GM21825 (cell line): ENCODE data around the gene ROBO3.

Experiments used
- ATAC-seq: cut with Tn5 transposase; IDR thresholded peaks from one replicate; pipeline ENCODE4 v1.9.1; 2021; ENCODE audit warnings: mild to moderate bottlenecking, moderate library complexity; ENCODE audit not compliant: unreplicated experiment

Gene ROBO3

DNA sequence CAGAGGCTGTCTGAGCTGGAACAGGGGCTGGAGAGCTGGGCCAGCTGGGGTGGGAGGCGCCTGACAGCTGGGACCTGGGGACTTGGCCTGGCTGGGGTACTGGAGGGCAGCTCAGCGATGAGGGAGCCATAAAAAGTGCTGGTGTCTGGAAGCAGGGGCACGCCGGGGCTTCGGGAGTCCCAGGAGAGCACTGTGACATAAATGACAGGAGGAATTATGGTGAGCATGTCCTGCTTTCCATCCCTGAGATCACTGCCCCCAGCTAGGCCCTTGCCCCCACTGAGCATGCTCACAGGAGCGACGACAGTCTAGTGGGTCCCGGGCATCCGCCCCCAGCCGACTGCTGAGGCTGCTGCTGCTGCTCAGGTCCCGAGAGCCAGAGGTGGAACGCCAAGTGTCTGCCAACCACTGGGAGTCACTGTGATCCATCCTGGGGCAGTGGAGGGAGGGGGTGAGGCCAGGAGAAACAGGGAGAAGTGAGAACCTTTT, 26.2 kb downstream of the ROBO3 start:
- ATAC-seq = no peak

DNA sequence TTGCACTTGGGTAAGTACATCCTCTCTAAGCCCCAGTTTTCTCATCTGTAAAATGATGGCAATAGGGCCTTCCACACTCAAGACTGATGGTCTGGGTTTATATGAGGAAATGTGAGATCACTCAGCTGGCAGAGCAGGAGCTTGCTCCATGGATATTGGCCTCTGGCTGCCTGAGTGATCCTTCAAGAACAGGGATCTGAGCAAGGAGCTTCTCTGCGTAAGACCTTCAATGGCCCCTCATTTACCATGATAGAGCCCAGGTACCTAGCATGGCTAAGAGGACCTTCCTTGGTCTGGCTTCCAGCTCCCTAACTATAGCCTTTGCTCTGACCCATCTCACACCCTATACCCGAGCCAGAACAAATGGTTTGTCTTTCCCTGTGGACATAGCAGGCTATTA, 26.9 kb downstream of the ROBO3 start:
- no peak for ATAC-seq

DNA sequence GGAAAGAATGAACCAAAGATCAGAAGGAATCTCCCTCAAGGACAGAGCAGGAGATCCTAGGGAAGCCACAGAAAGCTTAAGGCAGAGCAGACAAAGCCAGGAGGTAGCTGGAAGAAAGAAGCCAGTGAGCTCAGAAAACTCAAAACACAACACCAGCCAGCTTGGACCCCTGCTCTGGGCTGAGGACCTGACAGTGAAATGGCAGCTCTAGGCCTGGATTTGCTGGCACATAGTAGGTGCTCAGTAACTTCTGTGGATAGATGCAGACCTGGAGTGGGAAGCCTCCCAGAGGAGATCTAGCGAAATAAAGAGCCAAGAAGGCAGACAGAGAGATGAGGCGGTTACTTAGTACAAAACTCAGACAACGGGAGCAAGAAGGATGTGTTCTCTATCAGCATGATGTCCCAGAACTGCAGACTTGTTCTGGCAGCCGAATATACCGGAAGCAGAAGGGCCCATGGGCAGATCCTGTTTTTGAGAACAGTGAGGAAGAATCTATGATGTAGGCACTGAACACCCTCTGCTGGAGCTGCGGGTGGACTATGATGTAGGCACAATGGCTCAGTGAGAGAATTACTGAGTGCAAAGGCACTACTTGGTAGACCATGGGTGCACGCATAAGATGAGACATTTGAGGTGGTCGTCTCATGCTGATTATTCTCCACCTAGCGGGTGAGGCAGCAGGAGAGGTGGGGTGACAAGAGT, 27.7 kb downstream of the ROBO3 start:
- no peak for ATAC-seq

DNA sequence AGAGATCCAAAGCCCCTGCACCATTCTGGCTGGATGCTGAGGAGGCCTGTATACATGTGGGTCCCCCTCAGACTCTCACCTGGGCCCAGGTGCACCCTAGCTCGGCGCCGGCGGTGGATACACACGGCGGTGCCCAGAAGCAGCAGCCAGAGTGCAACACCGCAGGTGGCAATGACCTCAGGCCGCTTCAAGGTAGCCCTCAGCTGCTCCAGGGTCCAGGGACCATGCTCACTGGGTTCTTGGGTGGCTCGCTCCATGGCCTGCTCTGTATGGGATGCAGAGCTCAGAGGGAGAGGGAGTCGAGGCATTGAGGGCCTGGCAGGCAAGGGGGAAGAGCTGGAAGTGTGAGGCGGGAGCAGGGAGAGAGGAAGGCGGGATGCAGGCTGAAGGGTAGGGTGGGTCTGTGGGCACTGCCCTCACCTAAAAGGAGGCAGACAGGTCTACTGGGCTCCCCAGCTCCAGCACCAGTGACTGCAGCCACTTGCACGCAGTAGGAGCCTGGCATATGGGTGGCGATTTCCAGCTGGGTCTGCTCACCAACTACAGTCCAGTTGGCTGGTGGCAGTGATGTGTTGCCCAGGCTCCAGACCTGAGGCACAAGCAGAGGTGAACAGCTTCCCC, 28.7 kb downstream of the ROBO3 start:
- no peak for ATAC-seq

DNA sequence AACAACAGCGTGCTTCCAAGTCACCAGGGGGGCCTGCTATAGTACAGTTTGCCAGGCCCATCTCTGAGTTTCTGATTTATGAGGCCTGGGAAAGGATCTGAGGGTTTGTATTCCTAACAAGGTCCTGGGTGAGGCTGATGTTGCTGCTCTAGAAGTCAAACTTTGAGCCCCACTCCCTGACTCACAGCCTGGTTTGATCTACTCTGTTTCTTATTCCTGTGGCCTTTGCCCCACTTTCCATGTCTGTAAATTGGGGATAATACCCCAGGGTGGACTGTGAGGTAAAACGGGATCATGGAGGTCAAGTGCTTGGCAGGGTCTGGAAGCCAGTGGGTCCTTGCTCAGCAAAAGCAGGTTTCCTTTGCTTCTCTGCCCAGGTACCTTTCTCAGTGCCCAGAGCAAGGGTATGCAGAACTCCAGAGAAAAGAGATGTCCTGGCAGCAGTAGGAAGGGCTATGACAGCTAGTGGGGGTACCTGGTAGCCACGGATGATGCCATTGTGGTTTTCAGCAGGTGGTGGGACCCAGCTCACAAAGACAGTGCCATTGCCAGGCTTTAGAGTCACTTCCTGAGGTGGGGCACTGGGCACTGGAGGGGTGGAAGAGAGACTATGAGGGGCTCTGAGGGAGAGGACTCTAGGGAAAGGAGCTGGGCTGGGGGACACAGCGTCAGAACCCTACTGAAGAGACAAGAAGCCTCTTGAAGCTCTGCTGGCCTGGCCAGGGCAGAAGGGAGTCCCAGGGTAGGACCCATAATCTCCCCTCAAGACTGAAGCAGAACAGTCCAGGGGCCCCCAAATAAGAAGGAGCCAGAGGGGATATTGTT, 29.6 kb downstream of the ROBO3 start:
- ATAC-seq = no peak

DNA sequence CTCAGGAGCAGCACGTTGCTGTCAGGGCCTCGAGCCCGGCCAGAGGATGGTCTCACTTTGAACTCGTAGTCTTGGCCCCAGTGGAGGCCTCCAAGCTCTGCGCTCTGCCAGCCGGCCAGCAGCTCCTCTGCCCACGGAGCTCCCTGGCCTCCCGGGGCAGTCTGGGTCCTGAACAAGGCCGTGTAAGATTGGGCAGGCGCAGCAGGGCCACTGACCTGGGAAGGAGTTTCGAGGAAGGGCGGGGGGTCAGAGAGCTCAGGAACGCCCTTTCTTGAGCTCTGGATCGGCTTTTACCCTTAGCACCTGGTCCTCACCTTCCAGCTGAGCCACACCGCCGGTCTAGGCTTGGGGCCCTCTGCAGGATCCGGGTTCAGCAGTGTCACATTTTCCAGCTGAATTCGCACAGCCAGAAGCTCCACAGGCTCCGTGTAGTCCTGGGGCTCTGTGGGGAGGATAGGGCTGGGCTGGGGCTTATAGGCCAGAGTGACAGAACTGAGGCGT, 30.3 kb downstream of the ROBO3 start:
- ATAC-seq = no peak

DNA sequence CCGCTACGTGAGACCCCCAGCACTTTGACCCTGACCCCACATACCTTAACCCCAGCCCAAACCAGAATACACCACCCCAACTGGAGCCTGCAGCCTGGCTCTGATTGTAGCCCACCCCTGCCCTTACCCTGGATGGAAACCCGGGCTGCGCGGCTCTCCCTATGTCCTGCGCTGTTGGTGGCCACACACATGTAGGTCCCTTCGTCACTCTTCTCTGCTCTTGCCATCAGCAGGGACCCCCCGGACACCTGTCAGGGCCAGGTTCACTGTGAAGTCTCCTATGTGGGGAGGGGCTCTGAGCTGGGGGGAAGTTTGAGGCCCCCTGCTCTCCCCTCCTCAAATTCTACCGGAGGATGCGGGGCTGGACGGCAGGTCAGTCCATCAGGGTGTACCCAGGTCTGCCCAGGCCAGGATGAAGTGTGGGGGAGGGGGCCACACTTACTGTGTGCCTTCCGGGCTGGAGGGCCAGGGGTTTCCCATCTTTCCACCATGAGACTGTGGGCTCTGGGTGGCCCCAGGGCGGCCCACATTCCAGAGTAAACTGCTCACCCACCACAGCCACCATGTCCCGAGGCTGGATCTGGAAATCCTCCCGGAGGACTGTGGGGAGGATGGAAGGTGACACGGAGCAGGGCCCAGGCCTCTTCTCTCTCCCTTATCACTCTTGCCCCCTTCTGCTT, 31.0 kb downstream of the ROBO3 start:
- ATAC-seq = no peak

DNA sequence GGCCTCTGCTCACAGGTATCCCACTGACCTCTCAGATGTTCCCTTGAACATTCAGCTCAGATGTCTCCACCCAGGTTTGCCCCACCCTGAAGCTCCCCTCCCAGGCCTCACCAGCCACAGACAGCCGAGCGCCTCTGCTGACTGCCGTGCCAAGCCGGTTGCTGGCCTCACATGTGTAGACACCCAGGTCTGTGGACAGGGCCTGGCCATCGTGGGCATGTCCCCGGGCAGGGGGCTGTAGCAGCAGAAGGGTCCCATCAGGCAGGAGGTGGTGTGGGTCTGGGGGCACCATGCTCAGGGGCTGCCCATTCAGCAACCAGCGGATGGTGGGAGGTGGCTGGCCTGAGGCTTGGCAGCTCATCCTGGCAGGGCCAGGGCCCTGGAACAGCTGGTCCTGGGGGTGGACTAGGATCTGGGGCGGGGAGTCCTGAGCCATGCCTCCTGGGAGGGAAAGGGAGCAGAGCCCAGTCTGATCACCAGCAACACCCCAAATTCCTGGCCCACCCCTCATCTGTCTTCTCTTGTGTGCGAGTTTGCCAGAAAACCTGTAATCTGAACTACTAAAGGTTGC, 31.7 kb downstream of the ROBO3 start:
- ATAC-seq = no peak

DNA sequence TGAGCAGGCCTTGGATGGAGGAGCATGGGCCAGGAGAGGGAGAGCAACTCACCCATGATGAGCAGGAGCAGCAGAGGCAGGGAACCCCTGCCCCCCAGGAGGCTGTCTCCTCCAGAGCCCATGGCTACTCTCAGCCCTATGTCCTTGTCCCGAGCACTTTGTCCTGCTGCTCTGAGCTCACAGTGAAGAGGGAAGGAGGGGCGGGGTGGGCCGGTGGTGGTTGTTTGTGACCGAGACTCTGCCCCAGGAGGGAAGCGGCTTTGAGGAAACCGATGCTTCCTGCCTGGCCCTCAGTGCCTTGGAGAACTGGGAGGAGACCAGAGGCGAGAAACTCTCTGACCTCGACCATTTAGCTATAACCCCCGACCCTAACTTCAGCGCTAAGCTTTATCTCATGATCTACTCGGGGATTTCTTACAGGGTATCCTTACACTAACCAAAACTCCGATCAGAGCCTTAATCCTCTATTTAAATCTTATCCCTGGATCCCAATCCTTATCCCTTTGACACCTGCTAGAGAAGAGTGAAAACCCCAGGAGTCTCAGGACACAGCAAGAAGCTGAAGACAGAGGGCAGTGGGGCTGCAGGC, 32.5 kb downstream of the ROBO3 start, which contains the start of gene ROBO4:
Gene ROBO4 (minus strand): TSS at position 192 of the 589 bp plus-strand sequence. CDS start 70 bp downstream, at position 122.
- ATAC-seq = no peak

DNA sequence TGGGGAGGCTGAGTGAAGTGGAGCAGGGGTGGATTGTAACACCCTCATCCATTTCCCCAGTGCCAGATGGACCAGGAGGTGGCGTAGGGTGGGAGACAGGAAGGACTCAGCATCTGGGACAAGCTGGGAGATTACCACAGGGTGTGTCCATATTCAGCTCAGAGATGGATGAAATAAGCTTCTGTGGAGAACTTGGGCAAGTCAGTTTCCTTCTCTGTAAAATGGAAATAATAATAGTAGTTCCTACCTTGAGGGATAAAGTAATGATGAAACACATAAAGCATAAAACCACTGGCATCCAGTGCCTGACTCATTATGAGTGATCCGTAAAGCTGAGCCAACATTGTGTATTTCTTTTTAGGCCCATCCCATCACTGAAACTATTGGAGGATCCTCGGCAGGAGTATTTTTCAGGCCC, 33.0 kb downstream of the ROBO3 start:
- no peak for ATAC-seq

DNA sequence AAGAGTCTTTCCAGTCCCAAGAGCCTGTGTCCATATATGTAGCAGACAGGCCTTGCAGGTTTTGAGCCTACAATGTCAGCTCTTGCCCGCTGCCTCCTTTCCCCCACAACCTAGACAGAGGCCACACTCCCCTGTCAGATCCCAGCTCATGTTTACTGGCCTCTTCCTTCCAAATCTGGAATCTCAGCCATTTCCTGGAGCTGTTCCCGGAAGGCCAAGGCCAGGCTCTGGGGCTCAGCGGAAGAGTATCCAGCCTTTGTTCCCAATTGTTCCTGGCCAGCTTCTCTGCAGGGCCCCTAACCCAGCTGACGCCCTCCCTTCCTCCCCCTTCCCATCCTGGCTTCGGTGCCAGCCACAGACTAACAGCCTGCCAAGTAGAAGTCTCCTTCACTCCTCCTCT, 33.5 kb downstream of the ROBO3 start:
- no peak for ATAC-seq

DNA sequence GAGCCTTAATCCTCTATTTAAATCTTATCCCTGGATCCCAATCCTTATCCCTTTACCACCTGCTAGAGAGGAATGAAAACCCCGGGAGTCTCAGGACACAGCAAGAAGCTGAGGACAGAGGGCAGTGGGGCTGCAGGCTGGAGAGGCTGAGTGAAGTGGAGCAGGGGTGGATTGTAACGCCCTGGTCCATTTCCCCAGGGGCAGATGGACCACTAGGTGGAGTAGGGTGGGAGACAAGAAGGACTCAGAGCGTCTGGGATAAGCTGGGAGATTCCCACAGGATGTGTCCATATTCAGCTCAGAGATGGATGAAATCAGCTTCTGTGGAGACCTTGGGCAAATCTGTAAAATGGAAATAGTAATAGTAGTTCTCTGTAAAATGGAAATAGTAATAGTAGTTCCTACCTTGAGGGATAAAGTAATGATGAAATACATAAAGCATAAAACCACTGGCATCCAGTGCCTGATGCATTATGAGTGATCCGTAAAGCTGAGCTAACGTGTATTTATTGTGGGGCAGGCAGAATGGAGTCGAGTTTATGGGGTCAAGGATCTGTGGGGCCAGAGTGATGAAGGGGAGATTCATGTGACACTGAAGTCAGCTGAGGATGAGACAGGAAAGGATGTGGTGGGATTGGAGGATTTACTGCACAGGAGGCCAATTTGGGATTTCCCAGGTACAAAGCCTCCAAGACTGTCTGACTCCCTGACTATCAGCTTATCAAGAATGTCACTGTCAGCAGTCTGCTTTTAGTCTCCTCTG, 34.3 kb downstream of the ROBO3 start:
- ATAC-seq = no peak

DNA sequence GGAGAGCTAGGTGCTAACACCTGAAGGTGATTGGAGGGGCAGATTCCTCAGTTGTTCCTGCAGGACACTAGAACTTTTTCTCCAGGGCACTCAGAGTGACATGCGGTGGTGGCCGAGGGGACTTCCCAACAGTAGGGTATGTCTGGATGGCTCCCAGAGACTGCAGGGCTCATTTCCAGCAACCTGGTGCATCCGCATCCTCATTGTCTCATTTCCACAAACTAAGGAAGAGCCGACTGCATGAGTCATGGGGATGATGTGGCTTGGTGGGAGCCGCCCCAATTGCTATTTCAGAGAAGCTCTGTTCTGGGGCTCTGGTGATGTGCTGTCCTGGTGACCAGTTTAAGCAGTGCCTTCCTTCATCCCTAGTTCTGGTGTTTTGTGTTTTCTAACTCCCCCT, 35.2 kb downstream of the ROBO3 start:
- no peak for ATAC-seq

DNA sequence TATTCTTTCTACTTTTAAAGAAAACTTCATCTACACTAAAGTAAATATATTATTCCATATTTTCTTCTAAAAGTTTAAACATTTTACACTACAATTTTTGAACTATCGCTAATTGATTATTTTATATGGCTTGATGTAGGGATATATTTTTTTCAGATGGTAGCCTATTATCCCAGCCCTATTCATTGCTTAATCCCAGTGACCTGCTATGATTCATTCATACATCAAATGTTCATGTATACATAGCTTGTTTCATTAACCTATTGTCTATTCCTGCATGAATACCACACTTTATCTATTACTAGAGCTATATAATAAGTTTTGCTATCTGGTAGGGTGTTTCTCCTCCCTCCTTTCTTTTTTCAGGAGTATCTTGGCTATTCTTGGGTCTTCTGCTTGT, 37.4 kb downstream of the ROBO3 start:
- no peak for ATAC-seq

DNA sequence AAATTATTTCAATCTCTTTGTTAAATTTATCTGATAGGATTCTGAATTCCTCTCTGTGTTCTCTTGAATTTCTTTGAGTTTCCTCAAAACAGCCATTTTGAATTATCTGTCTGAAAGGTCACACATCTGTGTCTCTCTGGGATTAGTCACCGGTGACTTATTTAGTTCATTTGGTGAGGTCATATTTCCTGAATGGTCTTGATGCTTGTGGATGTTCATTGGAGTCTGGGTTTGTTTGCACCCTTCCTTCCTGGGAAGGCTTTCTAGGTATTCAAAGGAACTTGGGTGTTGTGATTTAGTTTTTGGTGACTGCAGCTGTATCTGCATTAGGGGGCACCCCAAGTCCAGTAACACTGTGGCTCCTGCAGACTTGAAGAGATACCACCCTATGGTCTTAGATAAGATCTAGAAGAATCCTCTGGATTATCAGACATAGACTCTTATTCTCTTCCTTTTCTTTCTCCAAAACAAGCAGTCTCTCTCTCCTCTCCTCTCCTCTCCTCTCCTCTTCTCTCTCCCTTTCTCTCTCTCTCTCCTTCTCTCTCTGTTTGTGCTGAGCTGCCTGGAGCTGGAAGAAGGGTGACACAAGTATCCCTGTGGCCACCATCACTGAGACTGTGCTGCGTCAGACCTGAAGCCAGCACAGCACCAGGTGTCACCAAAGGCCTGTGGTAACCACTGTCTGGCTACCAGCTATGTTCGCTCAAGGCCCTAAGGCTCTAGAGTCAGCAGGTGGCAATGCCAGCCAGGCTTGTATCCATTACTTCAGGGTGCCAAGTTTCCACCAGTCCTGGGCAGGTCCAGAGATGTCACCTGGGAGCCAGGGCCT, 50.5 kb downstream of the ROBO3 start:
- ATAC-seq = no peak

DNA sequence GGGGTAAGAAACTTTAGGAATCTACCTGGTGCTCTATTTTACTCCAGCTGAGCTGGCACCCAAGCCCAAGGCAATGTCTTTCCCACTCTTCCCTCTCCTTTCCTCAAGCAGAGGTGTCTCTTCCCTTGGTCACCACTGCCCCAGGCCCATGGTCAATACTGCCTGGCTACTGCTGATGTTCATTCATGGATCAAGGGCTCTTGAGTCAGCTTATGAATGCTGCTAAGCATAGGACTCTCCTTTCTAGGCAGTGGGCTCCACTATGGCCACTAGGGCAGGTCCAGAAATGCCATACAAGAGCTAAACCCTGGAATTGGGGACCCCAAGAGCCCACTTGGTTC, 51.1 kb downstream of the ROBO3 start:
- ATAC-seq = no peak

DNA sequence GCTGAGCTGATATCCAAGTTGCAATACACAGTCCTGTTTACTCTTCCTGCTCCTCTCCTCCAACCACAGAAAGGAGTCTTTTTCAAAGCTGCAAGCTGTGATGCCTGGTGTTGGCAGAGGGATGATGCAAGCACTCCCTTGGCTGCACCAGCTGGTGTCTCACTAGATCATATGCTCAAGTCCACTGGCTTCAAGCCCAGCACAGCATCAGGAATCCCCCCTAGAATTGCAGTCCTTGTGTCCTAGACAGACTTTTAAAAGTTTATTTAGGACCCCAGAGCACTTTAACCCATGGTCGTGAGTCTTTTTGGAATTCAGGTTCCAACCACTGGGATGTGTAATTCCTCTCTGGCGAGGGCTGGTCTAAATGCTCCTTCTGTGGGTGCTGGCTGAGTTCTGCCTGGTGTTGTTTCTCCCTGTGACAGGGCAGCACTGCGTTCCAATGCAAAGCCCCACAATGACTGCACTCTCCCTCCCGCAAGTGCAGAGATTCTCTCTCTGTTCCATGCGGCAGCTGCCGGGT, 51.9 kb downstream of the ROBO3 start:
- ATAC-seq = no peak

DNA sequence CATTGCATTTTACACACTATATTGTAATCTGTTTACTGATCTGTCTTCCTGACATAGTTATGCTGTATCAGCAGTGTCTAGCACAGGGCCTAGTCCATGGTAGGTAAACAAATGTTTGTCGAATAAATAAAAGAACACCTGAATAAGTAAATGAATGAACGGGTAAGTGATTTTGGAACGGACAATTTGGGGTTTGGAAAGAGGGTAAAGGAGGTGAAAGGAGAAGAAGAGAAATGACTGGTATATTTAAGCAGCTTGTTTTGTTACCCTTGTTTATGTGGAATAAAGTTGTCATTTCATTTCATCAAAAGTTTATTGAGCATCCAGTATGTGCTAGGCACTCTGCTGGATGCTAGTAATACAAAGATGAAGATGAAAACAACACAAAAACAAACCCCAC, 53.7 kb downstream of the ROBO3 start, which contains the start of gene HEPN1:
Gene HEPN1 (plus strand): TSS at position 301 of the 400 bp plus-strand sequence.
- ATAC-seq = no peak
